ENCODE measurements around the gene HOXD9. TPM values are rescaled to one million over a fixed set of nuclear protein-coding genes. Genes with fewer than 3 reads are reported as not detected.

HOXD9 gene
- total RNA-seq, 2 experiments from 2014 or later = not detected

- Mint-ChIP-seq H3K9me3 (no peaks in the 10 kb centered on the region), H3K27me3 (ENCODE audit: low read depth) (peaks cover 84% of the 10 kb centered on the region), H3K36me3 (ENCODE audit: low read depth) (no peaks in the 10 kb centered on the region), H3K4me1 (ENCODE audit: low read depth) (peaks cover 32% of the 10 kb centered on the region), H3K27ac (no peak overlapping the region), H3K4me3 (no peak overlapping the region)
- intact Hi-C loops (cut with micrococcal nuclease) = no loop called here
- no peak for DNase-seq
- CTCF ChIA-PET = interaction anchor here (1.9 kb wide), 1 partner anchor 13 kb away, joined by 4 read pairs; no protein-coding TSS in a partner anchor
These were observed 20.7 kb upstream of the HOXD9 start for GRCh38 chr2:176101842-176102241.

GRCh38 chr2:176102309-176102866 lies 20.1 kb upstream of the HOXD9 start:
- intact Hi-C loops (cut with micrococcal nuclease) = no loop called here
- H3K9me3 Mint-ChIP-seq = no peaks in the 10 kb centered on the region
- no peaks in the 10 kb centered on the region for H3K36me3 Mint-ChIP-seq (ENCODE audit: low read depth)
- no peak for DNase-seq
- H3K27me3 Mint-ChIP-seq (ENCODE audit: low read depth) = peaks cover 84% of the 10 kb centered on the region
- CTCF ChIA-PET = interaction anchor here (1.9 kb wide), 1 partner anchor 14 kb away, joined by 4 read pairs; no protein-coding TSS in a partner anchor
- H3K4me3 Mint-ChIP-seq = no peak overlapping the region
- peaks cover 31% of the 10 kb centered on the region for H3K4me1 Mint-ChIP-seq (ENCODE audit: low read depth)
- H3K27ac Mint-ChIP-seq = no peak overlapping the region

- Mint-ChIP-seq H3K4me1 (ENCODE audit: low read depth) (peaks cover 26% of the 10 kb centered on the region), H3K4me3 (no peak overlapping the region), H3K27ac (no peak overlapping the region), H3K9me3 (no peaks in the 10 kb centered on the region), H3K36me3 (ENCODE audit: low read depth) (no peaks in the 10 kb centered on the region), H3K27me3 (ENCODE audit: low read depth) (peaks cover 76% of the 10 kb centered on the region)
- intact Hi-C loops (cut with micrococcal nuclease) = no loop called here
- CTCF ChIA-PET = no interaction called here
- no peak for DNase-seq
These were observed 19.3 kb upstream of the HOXD9 start for GRCh38 chr2:176103194-176103593.

GRCh38 chr2:176103742-176104315 lies 18.7 kb upstream of the HOXD9 start:
- CTCF ChIA-PET = interaction anchor here (1.4 kb wide), 1 partner anchor 34 kb away, joined by 3 read pairs; no protein-coding TSS in a partner anchor
- Mint-ChIP-seq H3K9me3 (no peaks in the 10 kb centered on the region), H3K4me1 (ENCODE audit: low read depth) (peaks cover 29% of the 10 kb centered on the region), H3K27ac (no peak overlapping the region), H3K36me3 (ENCODE audit: low read depth) (peaks cover under 1% of the 10 kb centered on the region), H3K4me3 (no peak overlapping the region), H3K27me3 (ENCODE audit: low read depth) (peaks cover 77% of the 10 kb centered on the region)
- intact Hi-C loops (cut with micrococcal nuclease) = no loop called here
- no peak for DNase-seq

- H3K4me1 Mint-ChIP-seq (ENCODE audit: low read depth) = peaks cover 35% of the 10 kb centered on the region
- peak; percentile 37 for DNase-seq
- H3K27me3 Mint-ChIP-seq (ENCODE audit: low read depth) = peaks cover 77% of the 10 kb centered on the region
- intact Hi-C loops (cut with micrococcal nuclease) = no loop called here
- H3K27ac Mint-ChIP-seq = no peak overlapping the region
- H3K4me3 Mint-ChIP-seq = no peak overlapping the region
- peaks cover 3% of the 10 kb centered on the region for H3K36me3 Mint-ChIP-seq (ENCODE audit: low read depth)
- H3K9me3 Mint-ChIP-seq = peaks cover 1% of the 10 kb centered on the region
- CTCF ChIA-PET = interaction anchor here (0.7 to 1.4 kb wide), 2 partner anchors 23 to 35 kb away, joined by 3 to 4 read pairs; no protein-coding TSS in a partner anchor
These were observed 18.0 kb upstream of the HOXD9 start for GRCh38 chr2:176104316-176105077.

GRCh38 chr2:176105078-176105729 lies 17.3 kb upstream of the HOXD9 start:
- no peak overlapping the region for H3K4me3 Mint-ChIP-seq
- H3K27ac Mint-ChIP-seq = no peak overlapping the region
- CTCF ChIA-PET = interaction anchor here (0.7 to 1.4 kb wide), 2 partner anchors 22 to 36 kb away, joined by 3 to 4 read pairs; no protein-coding TSS in a partner anchor

GRCh38 chr2:176105730-176106580 lies 16.6 kb upstream of the HOXD9 start:
- CTCF ChIA-PET = interaction anchor here (1.6 kb wide), 1 partner anchor 8 kb away, joined by 4 read pairs; no protein-coding TSS in a partner anchor
- intact Hi-C loops (cut with micrococcal nuclease) = loop anchor here (2.0 kb wide), 1 partner anchor 15 kb away; no protein-coding TSS in a partner anchor
- H3K27me3 Mint-ChIP-seq (ENCODE audit: low read depth) = peaks cover 80% of the 10 kb centered on the region
- H3K36me3 Mint-ChIP-seq (ENCODE audit: low read depth) = peaks cover 3% of the 10 kb centered on the region
- H3K9me3 Mint-ChIP-seq = peaks cover 1% of the 10 kb centered on the region
- peaks cover 36% of the 10 kb centered on the region for H3K4me1 Mint-ChIP-seq (ENCODE audit: low read depth)
- peak overlapping the region; percentile 30 for H3K4me3 Mint-ChIP-seq
- DNase-seq = no peak
- H3K27ac Mint-ChIP-seq = no peak overlapping the region

More at GRCh38 chr2:176105078-176105729, 17.3 kb upstream of the HOXD9 start:
- Mint-ChIP-seq H3K9me3 (peaks cover 1% of the 10 kb centered on the region), H3K36me3 (ENCODE audit: low read depth) (peaks cover 3% of the 10 kb centered on the region), H3K27me3 (ENCODE audit: low read depth) (peaks cover 79% of the 10 kb centered on the region), H3K4me1 (ENCODE audit: low read depth) (peaks cover 36% of the 10 kb centered on the region)
- no peak for DNase-seq
- intact Hi-C loops (cut with micrococcal nuclease) = no loop called here

GRCh38 chr2:176106581-176107539 lies 15.7 kb upstream of the HOXD9 start, which contains the start of gene HOXD11:
Gene HOXD11 (plus strand): TSS chr2:176107280. CDS start chr2:176107356, 76 bp downstream.
- CTCF ChIA-PET = interaction anchor here (1.6 kb wide), 1 partner anchor 9 kb away, joined by 4 read pairs; no protein-coding TSS in a partner anchor
- intact Hi-C loops (cut with micrococcal nuclease) = loop anchor here (2.0 kb wide), 1 partner anchor 14 kb away; no protein-coding TSS in a partner anchor
- peak within 1 kb of the TSS; percentile 42 for H3K4me3 Mint-ChIP-seq
- no peak within 1 kb of the TSS for H3K27ac Mint-ChIP-seq
- peaks cover 36% of the 10 kb centered on the region for H3K4me1 Mint-ChIP-seq (ENCODE audit: low read depth)
- peaks cover 3% of the 10 kb centered on the region for H3K36me3 Mint-ChIP-seq (ENCODE audit: low read depth)
- H3K9me3 Mint-ChIP-seq = peaks cover 1% of the 10 kb centered on the region
- H3K27me3 Mint-ChIP-seq (ENCODE audit: low read depth) = peaks cover 81% of the 10 kb centered on the region
- DNase-seq = peak; percentile 30

GRCh38 chr2:176107731-176108181 lies 14.8 kb upstream of the HOXD9 start:
- no peak overlapping the region for H3K27ac Mint-ChIP-seq
- intact Hi-C loops (cut with micrococcal nuclease) = loop anchor here (2.0 kb wide), 1 partner anchor 13 kb away; no protein-coding TSS in a partner anchor
- peaks cover 3% of the 10 kb centered on the region for H3K36me3 Mint-ChIP-seq (ENCODE audit: low read depth)
- CTCF ChIA-PET = interaction anchor here (1.6 kb wide), 1 partner anchor 10 kb away, joined by 4 read pairs; no protein-coding TSS in a partner anchor
- no peak overlapping the region for H3K4me3 Mint-ChIP-seq
- peaks cover 82% of the 10 kb centered on the region for H3K27me3 Mint-ChIP-seq (ENCODE audit: low read depth)
- DNase-seq = no peak
- peaks cover 36% of the 10 kb centered on the region for H3K4me1 Mint-ChIP-seq (ENCODE audit: low read depth)
- peaks cover 1% of the 10 kb centered on the region for H3K9me3 Mint-ChIP-seq

GRCh38 chr2:176109192-176109901 lies 13.2 kb upstream of the HOXD9 start:
- H3K27ac Mint-ChIP-seq = peak overlapping the region; percentile 46
- H3K9me3 Mint-ChIP-seq = peaks cover 1% of the 10 kb centered on the region
- CTCF ChIA-PET = interaction anchor here (1.3 to 2.4 kb wide), 4 partner anchors 12 to 346 kb away, joined by 3 to 9 read pairs (median 6); no protein-coding TSS in a partner anchor
- peaks cover 5% of the 10 kb centered on the region for H3K36me3 Mint-ChIP-seq (ENCODE audit: low read depth)
- H3K4me3 Mint-ChIP-seq = no peak overlapping the region
- H3K4me1 Mint-ChIP-seq (ENCODE audit: low read depth) = peaks cover 29% of the 10 kb centered on the region
- no peak for DNase-seq
- peaks cover 85% of the 10 kb centered on the region for H3K27me3 Mint-ChIP-seq (ENCODE audit: low read depth)
- intact Hi-C loops (cut with micrococcal nuclease) = no loop called here

All from activated naive CD4-positive, alpha-beta T cell treated with anti-CD3 and anti-CD28 coated beads for 36 hours (primary cell).